Dermis lymphatic vessel endothelial cell (primary cell): ENCODE results near the gene EFNA5. TPM values are rescaled to one million over a fixed set of nuclear protein-coding genes. Genes with fewer than 3 reads are reported as not detected.

Experiments used
- total RNA-seq: library from RNA; depleted of rRNA; stranded (reverse); fragments of >200 nt; gene quantifications from 2 replicates; pipeline ENCODE4 v1.2.1, GENCODE V29; 2014

Gene EFNA5
- total RNA-seq, result 137 and 184 TPM in 2 replicates

GRCh38 chr5:107670932-107671741 is at the start of gene EFNA5:
TSS of gene EFNA5 (minus strand) at chr5:107670937.

